Measurements from ENCODE around the gene ARL15. TPM values are rescaled to one million over a fixed set of nuclear protein-coding genes. Genes with fewer than 3 reads are reported as not detected.

The ARL15 gene
- total RNA-seq, 1 donor from 2014 or later: 16.9 TPM

DNA sequence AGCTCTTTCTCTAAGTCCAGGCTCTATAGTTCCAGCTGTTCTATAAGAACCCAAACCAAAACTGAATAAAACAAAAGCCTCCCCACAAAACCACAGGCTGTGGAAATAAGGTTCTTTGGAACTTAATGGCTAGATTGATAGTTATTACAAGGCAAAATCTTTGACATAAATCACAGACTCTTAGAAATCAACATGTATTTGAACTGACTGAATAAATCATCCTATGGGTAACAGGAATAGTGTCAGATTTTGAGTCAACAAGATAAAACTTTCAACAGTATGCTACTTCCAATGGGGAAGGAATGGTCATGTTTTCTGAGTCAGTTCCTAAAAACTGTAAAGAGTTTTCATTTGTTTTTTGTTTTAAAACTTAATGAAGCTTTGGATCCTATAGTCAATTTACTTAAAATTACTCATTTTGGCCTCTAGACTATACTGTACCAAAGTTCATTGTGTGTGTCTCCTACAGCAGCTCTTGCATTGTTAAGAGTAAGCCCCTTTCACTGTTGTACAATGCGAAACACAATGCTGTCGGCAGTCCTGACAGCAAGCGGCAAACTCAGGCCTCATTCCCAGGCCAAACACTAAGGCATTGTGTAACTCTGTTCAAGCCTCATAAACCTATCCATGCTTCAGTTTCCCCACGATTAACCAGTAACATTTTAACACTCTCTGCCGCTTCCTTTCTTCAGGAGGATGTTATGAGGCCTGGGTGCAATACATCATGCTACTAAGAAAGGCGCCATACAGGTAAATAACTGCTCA, 134.1 kb downstream of the ARL15 start:
- Mint-ChIP-seq H3K36me3 (peaks cover 4% of the 10 kb centered on the region), H3K4me1 (ENCODE audit: unreplicated experiment) (peaks cover 18% of the 10 kb centered on the region), H3K4me3 (no peak overlapping the region), H3K27ac (no peak overlapping the region), H3K27me3 (no peaks in the 10 kb centered on the region), H3K9me3 (no peaks in the 10 kb centered on the region)
- no peak for DNase-seq (ENCODE audit: extremely low spot score, unreplicated experiment)
- TF ChIP-seq, protein P1, sequence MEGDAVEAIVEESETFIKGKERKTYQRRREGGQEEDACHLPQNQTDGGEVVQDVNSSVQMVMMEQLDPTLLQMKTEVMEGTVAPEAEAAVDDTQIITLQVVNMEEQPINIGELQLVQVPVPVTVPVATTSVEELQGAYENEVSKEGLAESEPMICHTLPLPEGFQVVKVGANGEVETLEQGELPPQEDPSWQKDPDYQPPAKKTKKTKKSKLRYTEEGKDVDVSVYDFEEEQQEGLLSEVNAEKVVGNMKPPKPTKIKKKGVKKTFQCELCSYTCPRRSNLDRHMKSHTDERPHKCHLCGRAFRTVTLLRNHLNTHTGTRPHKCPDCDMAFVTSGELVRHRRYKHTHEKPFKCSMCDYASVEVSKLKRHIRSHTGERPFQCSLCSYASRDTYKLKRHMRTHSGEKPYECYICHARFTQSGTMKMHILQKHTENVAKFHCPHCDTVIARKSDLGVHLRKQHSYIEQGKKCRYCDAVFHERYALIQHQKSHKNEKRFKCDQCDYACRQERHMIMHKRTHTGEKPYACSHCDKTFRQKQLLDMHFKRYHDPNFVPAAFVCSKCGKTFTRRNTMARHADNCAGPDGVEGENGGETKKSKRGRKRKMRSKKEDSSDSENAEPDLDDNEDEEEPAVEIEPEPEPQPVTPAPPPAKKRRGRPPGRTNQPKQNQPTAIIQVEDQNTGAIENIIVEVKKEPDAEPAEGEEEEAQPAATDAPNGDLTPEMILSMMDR (conservative IDR thresholded peaks at IDR 0.05): no peak

DNA sequence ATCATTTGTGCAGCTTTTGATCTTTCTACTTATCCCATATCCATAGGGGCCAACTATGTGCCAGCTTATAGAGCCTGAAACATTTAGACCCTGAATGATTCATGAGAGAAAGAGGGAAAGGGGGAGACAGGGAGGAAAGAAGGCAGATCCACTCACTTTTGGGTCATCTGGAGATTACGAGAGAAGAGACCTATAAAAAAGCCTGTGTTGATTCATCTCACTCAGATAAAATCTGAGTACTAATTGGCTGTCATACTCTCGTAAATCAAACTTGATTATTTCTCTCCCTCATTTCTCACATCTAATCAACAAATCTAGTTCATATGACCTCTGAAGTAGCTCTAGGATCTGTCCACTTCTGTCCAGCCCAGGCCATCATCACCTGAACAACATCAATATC, 137.1 kb downstream of the ARL15 start:
- H3K9me3 Mint-ChIP-seq: no peaks in the 10 kb centered on the region
- H3K36me3 Mint-ChIP-seq: peaks cover 9% of the 10 kb centered on the region
- H3K27ac Mint-ChIP-seq: no peak overlapping the region
- no peak overlapping the region for H3K4me3 Mint-ChIP-seq
- TF ChIP-seq, protein P1 (conservative IDR thresholded peaks at IDR 0.05): no peak
- H3K27me3 Mint-ChIP-seq: no peaks in the 10 kb centered on the region
- DNase-seq (ENCODE audit: extremely low spot score, unreplicated experiment): no peak
- H3K4me1 Mint-ChIP-seq (ENCODE audit: unreplicated experiment): peaks cover 7% of the 10 kb centered on the region

DNA sequence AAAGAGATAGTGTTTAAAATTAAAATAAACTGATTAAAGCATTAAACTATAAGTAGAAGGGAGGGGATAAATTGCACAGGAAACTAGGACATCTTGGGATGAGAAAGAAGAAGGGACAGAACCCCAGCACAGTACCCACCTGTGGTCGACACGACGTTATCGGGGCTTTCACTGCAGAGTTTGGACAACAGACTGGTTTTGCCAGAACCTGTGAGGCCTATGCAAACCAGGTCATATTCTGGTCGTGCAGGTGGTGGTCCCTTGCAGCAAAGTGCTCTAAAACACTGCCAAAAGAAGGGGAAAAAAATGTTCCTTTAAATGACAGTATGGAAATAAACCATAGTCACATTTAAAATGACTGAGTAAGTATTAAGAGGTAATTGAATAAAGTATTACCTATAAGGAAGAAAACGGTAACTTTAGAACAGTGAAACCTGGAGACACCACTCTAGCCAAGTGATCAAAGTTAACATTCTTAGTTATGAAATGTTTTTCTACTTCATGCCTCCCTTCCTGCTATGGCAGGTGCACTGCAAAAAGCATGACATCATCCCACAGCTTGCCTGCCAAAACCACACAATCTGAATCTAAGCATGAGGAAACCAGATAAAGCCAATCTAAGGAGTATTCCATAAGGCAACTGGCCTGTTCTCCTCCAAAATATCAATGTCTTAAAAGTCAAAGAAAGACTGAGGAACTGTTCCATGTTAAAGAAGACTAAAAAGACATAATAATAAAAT, 138.6 kb downstream of the ARL15 start:
- Mint-ChIP-seq H3K36me3 (peaks cover 9% of the 10 kb centered on the region), H3K27ac (no peak overlapping the region), H3K27me3 (no peaks in the 10 kb centered on the region), H3K4me3 (no peak overlapping the region), H3K9me3 (no peaks in the 10 kb centered on the region), H3K4me1 (ENCODE audit: unreplicated experiment) (no peaks in the 10 kb centered on the region)
- TF ChIP-seq, protein P1 (conservative IDR thresholded peaks at IDR 0.05): no peak
- no peak for DNase-seq (ENCODE audit: extremely low spot score, unreplicated experiment)

DNA sequence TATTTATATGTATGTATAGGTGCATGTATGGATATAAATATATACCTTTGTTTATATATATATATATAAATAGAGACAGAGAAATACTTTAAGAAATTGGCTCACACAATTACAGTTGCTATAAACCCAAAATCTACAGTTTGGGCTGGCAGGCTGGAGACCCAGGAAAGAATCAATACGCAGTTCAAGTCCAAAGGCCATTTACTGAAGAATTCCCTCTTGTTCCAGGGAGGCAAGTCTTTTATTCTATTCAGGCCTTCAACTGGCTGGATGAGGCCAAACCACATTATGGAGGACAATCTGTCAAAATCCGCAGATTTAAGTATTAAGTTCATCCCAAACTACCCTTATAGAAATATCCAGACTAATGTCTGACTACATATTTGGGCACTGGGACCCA, 144.7 kb downstream of the ARL15 start:
- H3K27ac Mint-ChIP-seq: no peak overlapping the region
- no peaks in the 10 kb centered on the region for H3K4me1 Mint-ChIP-seq (ENCODE audit: unreplicated experiment)
- peaks cover 8% of the 10 kb centered on the region for H3K36me3 Mint-ChIP-seq
- no peak for DNase-seq (ENCODE audit: extremely low spot score, unreplicated experiment)
- H3K9me3 Mint-ChIP-seq: no peaks in the 10 kb centered on the region
- TF ChIP-seq, protein P1 (conservative IDR thresholded peaks at IDR 0.05): no peak
- no peak overlapping the region for H3K4me3 Mint-ChIP-seq
- no peaks in the 10 kb centered on the region for H3K27me3 Mint-ChIP-seq

GRCh38 chr5:54162184-54162583, 148.2 kb downstream of the ARL15 start:
- TF ChIP-seq, protein P1 (conservative IDR thresholded peaks at IDR 0.05): no peak
- DNase-seq (ENCODE audit: extremely low spot score, unreplicated experiment): no peak
- Mint-ChIP-seq H3K9me3 (no peaks in the 10 kb centered on the region), H3K4me1 (ENCODE audit: unreplicated experiment) (no peaks in the 10 kb centered on the region), H3K4me3 (no peak overlapping the region), H3K27me3 (no peaks in the 10 kb centered on the region), H3K27ac (no peak overlapping the region), H3K36me3 (peaks cover 6% of the 10 kb centered on the region)
